ENCODE results near the gene ACTN3. TPM values are rescaled to one million over a fixed set of nuclear protein-coding genes. Genes with fewer than 3 reads are reported as not detected.
"Not testable (repeated sequence)": the region's sequence is repeated elsewhere in the genome, so short reads cannot be mapped to it uniquely, and the experiment has no call there.

The ACTN3 gene
- total and polyA plus RNA-seq, 7 donors = 2.9 to 531 (median 60.2) TPM

DNA sequence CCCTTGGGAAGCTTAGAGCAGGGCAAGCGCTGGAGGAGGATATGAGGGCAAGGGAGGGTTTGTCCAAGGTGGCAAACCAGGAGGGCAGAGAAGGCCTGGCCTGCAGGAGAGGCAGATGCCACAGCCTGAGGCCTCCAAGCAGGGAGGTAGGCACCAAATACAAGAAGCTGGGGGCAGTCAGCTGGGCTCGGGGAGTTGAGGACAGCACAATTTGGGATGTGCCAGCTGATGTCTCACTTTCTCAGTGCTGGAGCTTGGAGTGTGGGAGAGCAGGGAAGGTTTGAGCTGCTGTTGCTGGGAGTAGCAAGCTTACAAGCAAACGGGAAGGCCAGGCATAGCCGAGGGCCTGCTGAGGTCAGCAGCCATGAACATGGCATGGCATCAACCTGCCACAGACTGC is 4.8 kb upstream of the ACTN3 start:
- 25 to 60% (median 38%) methylated on average over 4 of the region's 4 CpGs for WGBS, 3 donors
- Histone ChIP-seq H3K36me3 (ENCODE audit: insufficient read depth in 1 of 2, low read depth in 1 of 2) (peaks cover 4 to 33% of the 10 kb centered on the region in 2 donors), H3K27me3 (ENCODE audit: insufficient read depth in 3 of 3, low read length in 2 of 3) (no peaks in the 10 kb centered on the region), H3K4me3 (no peak overlapping the region), H3K9me3 (no peaks in the 10 kb centered on the region), H3K4me1 (peaks cover 24% of the 10 kb centered on the region), H3K27ac (peak overlapping the region; percentile 36)
- DNase-seq (no peak), ATAC-seq (no peak)
- intact Hi-C loops (cut with DNase I) = no loop called here
- TF ChIP-seq, protein P1, sequence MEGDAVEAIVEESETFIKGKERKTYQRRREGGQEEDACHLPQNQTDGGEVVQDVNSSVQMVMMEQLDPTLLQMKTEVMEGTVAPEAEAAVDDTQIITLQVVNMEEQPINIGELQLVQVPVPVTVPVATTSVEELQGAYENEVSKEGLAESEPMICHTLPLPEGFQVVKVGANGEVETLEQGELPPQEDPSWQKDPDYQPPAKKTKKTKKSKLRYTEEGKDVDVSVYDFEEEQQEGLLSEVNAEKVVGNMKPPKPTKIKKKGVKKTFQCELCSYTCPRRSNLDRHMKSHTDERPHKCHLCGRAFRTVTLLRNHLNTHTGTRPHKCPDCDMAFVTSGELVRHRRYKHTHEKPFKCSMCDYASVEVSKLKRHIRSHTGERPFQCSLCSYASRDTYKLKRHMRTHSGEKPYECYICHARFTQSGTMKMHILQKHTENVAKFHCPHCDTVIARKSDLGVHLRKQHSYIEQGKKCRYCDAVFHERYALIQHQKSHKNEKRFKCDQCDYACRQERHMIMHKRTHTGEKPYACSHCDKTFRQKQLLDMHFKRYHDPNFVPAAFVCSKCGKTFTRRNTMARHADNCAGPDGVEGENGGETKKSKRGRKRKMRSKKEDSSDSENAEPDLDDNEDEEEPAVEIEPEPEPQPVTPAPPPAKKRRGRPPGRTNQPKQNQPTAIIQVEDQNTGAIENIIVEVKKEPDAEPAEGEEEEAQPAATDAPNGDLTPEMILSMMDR (IDR thresholded peaks at IDR 0.05) = no peak

DNA sequence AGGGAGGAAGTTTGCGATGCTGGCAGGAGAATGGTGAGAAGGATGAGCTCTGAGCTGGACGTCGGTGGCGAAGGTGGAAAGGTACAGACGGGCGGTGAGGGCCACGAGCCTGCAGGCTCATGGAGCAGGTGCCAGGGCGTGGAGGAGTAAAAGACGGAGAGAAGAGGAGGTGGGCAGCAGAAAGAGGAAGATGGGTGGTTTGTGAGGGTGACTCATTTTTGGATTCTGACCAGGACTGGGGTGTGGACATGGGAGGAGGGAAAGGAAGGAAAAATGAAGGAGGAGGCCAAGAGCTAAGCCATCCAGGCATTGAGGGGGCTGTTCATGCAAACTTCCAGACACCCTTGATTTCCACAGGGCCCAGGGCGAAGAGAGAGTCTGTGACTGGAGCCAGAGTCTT is 4.3 kb upstream of the ACTN3 start:
- WGBS, 3 donors = 46 to 84% (median 57%) methylated on average over 10 of the region's 10 CpGs
- no peaks in the 10 kb centered on the region for H3K27me3 ChIP-seq (ENCODE audit: insufficient read depth in 3 of 3, low read length in 2 of 3)
- H3K9me3 ChIP-seq = no peaks in the 10 kb centered on the region
- TF ChIP-seq, protein P1 (IDR thresholded peaks at IDR 0.05) = no peak
- no peak for ATAC-seq
- intact Hi-C loops (cut with DNase I) = no loop called here
- no peak for DNase-seq
- peak overlapping the region; percentile 36 for H3K27ac ChIP-seq
- H3K4me1 ChIP-seq = peaks cover 27% of the 10 kb centered on the region
- no peak overlapping the region for H3K4me3 ChIP-seq
- peaks cover 0 to 29% of the 10 kb centered on the region in 2 donors for H3K36me3 ChIP-seq (ENCODE audit: insufficient read depth in 1 of 2, low read depth in 1 of 2)

DNA sequence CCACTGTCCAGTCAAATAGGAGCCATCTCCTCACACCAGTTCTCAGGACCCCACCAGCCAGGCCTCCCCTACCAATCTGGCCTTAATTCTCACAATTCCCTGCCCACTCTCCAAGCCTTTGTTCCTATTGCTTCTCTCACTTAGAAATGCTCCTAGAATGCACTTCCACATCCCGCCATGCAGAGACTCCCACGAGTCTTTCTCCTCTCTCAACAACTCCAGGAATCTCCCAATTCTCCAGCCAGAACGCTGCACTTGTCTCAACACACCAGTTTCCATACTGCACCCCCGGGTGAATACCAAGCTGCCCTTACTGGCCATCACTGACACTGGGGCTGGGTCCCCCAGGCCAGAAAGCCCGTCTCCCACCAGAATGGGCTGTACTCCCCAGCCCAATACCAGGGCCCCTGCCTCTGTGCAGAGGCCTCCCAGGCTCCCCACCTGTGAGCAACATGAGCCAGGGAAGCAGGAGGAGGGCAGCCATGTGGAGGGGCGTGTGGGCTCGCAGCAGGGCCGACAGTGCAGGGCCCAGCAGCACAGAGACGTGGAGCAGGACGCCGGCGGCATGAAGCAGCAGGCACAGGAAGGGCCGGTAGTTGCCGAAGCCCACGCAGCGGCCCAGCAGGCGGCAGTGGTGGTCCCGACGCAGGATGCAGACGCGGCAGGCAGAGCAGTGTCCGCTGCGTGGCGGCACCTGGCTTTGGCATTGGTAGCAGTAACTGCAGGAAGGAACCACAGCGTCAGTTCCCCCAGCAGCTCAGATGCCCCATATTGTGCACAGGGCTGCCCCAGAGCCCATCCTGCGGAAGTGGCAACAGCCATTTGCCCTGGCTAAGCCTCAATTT is 3.2 kb upstream of the ACTN3 start:
- Histone ChIP-seq H3K27ac (peak overlapping the region; percentile 89), H3K4me3 (peak overlapping the region; percentile 2), H3K36me3 (ENCODE audit: insufficient read depth in 1 of 2, low read depth in 1 of 2) (peaks cover 0 to 29% of the 10 kb centered on the region in 2 donors), H3K27me3 (ENCODE audit: insufficient read depth in 3 of 3, low read length in 2 of 3) (no peaks in the 10 kb centered on the region), H3K9me3 (no peaks in the 10 kb centered on the region), H3K4me1 (peaks cover 33% of the 10 kb centered on the region)
- 38 to 50% (median 44%) methylated on average over 25 to 26 of the region's 26 CpGs for WGBS, 3 donors
- DNase-seq (peak in 1 of 2 donors; percentile 76), ATAC-seq (no peak)
- TF ChIP-seq, protein P1 (IDR thresholded peaks at IDR 0.05) = peak; percentile 25
- intact Hi-C loops (cut with DNase I) = no loop called here

DNA sequence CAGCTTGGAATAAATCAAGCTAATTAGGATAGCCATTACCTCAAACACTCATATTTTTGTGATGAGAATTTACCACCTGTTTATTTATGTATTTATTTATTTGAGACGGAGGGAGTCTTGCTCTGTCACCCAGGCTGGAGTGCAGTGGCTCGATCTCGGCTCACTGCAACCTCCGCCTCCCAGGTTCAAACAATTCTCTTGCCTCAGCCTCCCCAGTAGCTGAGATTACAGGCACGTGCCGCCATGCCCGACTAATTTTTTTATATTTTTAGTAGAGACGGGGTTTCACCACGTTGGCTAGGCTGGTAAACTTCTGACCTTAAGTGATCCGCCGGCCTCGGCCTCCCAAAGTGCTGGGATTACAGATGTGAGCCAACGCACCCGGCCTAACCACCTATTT is 1.8 kb upstream of the ACTN3 start:
- DNase-seq; H3K27me3 ChIP-seq (ENCODE audit: insufficient read depth in 3 of 3, low read length in 2 of 3); intact Hi-C loops (cut with DNase I); ATAC-seq; H3K9me3 ChIP-seq: not testable (repeated sequence)
- Histone ChIP-seq H3K4me3 (peak overlapping the region; percentile 83), H3K4me1 (peaks cover 33% of the 10 kb centered on the region), H3K36me3 (ENCODE audit: insufficient read depth in 1 of 2, low read depth in 1 of 2) (peaks cover 0 to 14% of the 10 kb centered on the region in 2 donors), H3K27ac (peak overlapping the region; percentile 89)
- 45 to 66% (median 45%) methylated on average over 14 of the region's 14 CpGs for WGBS, 3 donors

DNA sequence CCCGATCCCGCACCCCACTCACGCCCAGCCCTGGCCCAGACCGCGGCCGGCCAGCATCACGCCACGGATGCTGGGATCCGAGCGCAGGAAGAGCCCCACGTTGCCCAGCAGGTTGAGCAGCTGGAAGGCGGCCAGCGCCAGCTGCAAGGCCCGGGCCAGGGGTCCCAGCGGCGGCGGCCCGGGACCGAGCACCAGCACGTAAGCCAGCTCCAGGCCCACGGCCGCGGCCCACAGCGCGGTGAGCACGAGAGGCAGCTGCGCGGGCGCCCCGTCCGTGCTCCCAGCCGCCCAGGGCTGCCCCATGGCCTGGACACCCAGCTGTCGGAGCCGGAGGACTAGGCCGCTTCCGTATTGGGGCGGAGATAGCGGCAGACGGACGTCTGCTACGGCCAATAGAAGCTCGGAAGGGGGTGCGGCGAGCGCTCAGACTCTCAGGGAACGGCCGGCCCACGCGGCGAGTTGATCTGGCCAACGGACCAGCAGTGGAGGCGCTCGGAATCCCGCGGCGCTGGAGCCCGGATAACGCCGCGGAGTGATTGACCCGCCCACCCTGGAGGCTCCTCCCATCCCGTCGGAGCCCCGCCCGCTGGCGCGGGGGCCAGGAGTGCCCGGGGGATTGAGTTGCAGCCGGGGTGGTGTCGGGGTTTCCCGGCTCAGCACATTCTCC is 869 bp upstream of the ACTN3 start, which contains the start of gene ZDHHC24:
TSS of gene ZDHHC24 (minus strand) at position 348 of the 667 bp plus-strand sequence. CDS start at position 303, 45 bp downstream.
- DNase-seq (peak; percentile 99), ATAC-seq (peak; percentile 90 to 93 (median 92))
- Histone ChIP-seq H3K36me3 (ENCODE audit: insufficient read depth in 1 of 2, low read depth in 1 of 2) (peaks cover 0 to 12% of the 10 kb centered on the region in 2 donors), H3K9me3 (no peaks in the 10 kb centered on the region), H3K27ac (peak within 1 kb of the TSS; percentile 89), H3K4me1 (peaks cover 33% of the 10 kb centered on the region), H3K4me3 (peak within 1 kb of the TSS; percentile 83), H3K27me3 (ENCODE audit: insufficient read depth in 3 of 3, low read length in 2 of 3) (no peaks in the 10 kb centered on the region)
- 0 to 1% (median 1%) methylated on average over 65 to 71 of the region's 71 CpGs for WGBS, 3 donors
- TF ChIP-seq, protein P1 (IDR thresholded peaks at IDR 0.05) = no peak
- intact Hi-C loops (cut with DNase I) = no loop called here
